Mesothelial cell of epicardium (in vitro differentiated cells): Measurements from ENCODE around the gene ZNRD2. TPM values are rescaled to one million over a fixed set of nuclear protein-coding genes. Genes with fewer than 3 reads are reported as not detected.

Experiments
- DNase-seq, 2 experiments: peaks; one replicate each; pipeline ENCODE4 v3.0.0; 2021; ENCODE audit warnings: low spot score in 2 of 2; ENCODE audit not compliant: unreplicated experiment in 2 of 2
- H3K27ac Mint-ChIP-seq: 2 replicates; pipeline ENCODE4 v1.8.0; 2021; ENCODE audit warnings: mixed read lengths
- H3K27me3 Mint-ChIP-seq: 2 replicates; pipeline ENCODE4 v1.8.0; 2021; ENCODE audit warnings: low read depth, mixed read lengths
- H3K36me3 Mint-ChIP-seq: 2 replicates; pipeline ENCODE4 v1.8.0; 2021; ENCODE audit warnings: mixed read lengths
- H3K4me1 Mint-ChIP-seq: 2 replicates; pipeline ENCODE4 v1.8.0; 2021; ENCODE audit warnings: mixed read lengths
- H3K4me3 Mint-ChIP-seq: 2 replicates; pipeline ENCODE4 v1.8.0; 2021; ENCODE audit warnings: mild to moderate bottlenecking, moderate library complexity, mixed read lengths
- H3K9me3 Mint-ChIP-seq: 2 replicates; pipeline ENCODE4 v1.8.0; 2021; ENCODE audit warnings: mixed read lengths
- CTCF ChIP-seq: fragments of 200-600 bp; sonication (generic); IDR thresholded peaks from one replicate; pipeline ENCODE4 v1.5.0; 2021; ENCODE audit warnings: antibody characterized with exemption; ENCODE audit not compliant: unreplicated experiment
- total RNA-seq: library from RNA; stranded (reverse); gene quantifications from 3 replicates; pipeline ENCODE4 v1.2.1, GENCODE V29; 2021

ZNRD2 gene
- total RNA-seq, 1 donor from 2014 or later = 27.4 TPM

GRCh38 chr11:65615229-65615949 lies 45.1 kb downstream of the ZNRD2 start, which contains the start of gene PCNX3:
Gene PCNX3 (plus strand): TSS chr11:65615776. CDS start chr11:65616312, 536 bp downstream.
- H3K9me3 Mint-ChIP-seq = no peaks in the 10 kb centered on the region
- TF ChIP-seq CTCF = no peak

GRCh38 chr11:65615950-65616574 lies 45.8 kb downstream of the ZNRD2 start:
- Mint-ChIP-seq H3K27me3 (no peaks in the 10 kb centered on the region), H3K36me3 (peaks cover 5% of the 10 kb centered on the region), H3K4me1 (peaks cover 21% of the 10 kb centered on the region), H3K27ac (peak overlapping the region; percentile 99), H3K4me3 (peak overlapping the region; percentile 97), H3K9me3 (no peaks in the 10 kb centered on the region)
- no peak for DNase-seq
- no peak for TF ChIP-seq CTCF

More at GRCh38 chr11:65615229-65615949, 45.1 kb downstream of the ZNRD2 start, which contains the start of gene PCNX3:
- Mint-ChIP-seq H3K4me3 (peak within 1 kb of the TSS; percentile 97), H3K27me3 (no peaks in the 10 kb centered on the region), H3K36me3 (peaks cover 3% of the 10 kb centered on the region), H3K27ac (peak within 1 kb of the TSS; percentile 99), H3K4me1 (peaks cover 21% of the 10 kb centered on the region)
- peak; percentile 100 for DNase-seq

GRCh38 chr11:65616575-65617001 lies 46.3 kb downstream of the ZNRD2 start:
- TF ChIP-seq CTCF = no peak
- Mint-ChIP-seq H3K36me3 (peaks cover 6% of the 10 kb centered on the region), H3K9me3 (no peaks in the 10 kb centered on the region), H3K4me3 (peak overlapping the region; percentile 97), H3K27me3 (no peaks in the 10 kb centered on the region), H3K27ac (peak overlapping the region; percentile 96), H3K4me1 (peaks cover 21% of the 10 kb centered on the region)
- no peak for DNase-seq

- no peak for TF ChIP-seq CTCF
- H3K27ac Mint-ChIP-seq = peak overlapping the region; percentile 50
These were observed 47.0 kb downstream of the ZNRD2 start for GRCh38 chr11:65617136-65617850.

GRCh38 chr11:65617990-65618751 lies 47.9 kb downstream of the ZNRD2 start:
- Mint-ChIP-seq H3K27ac (no peak overlapping the region), H3K4me1 (peaks cover 12% of the 10 kb centered on the region)

More at GRCh38 chr11:65617136-65617850, 47.0 kb downstream of the ZNRD2 start:
- peak overlapping the region; percentile 97 for H3K4me3 Mint-ChIP-seq
- H3K4me1 Mint-ChIP-seq = peaks cover 16% of the 10 kb centered on the region
- no peaks in the 10 kb centered on the region for H3K9me3 Mint-ChIP-seq
- H3K27me3 Mint-ChIP-seq = no peaks in the 10 kb centered on the region
- H3K36me3 Mint-ChIP-seq = peaks cover 6% of the 10 kb centered on the region
- no peak for DNase-seq

More at GRCh38 chr11:65617990-65618751, 47.9 kb downstream of the ZNRD2 start:
- TF ChIP-seq CTCF = no peak
- Mint-ChIP-seq H3K9me3 (no peaks in the 10 kb centered on the region), H3K27me3 (no peaks in the 10 kb centered on the region), H3K36me3 (peaks cover 10% of the 10 kb centered on the region), H3K4me3 (no peak overlapping the region)
- DNase-seq = no peak
